ENCODE measurements around the gene PTGFRN. TPM values are rescaled to one million over a fixed set of nuclear protein-coding genes. Genes with fewer than 3 reads are reported as not detected.

Gene PTGFRN
- total RNA-seq, 1 experiment from 2014 or later = 60.6 TPM

DNA sequence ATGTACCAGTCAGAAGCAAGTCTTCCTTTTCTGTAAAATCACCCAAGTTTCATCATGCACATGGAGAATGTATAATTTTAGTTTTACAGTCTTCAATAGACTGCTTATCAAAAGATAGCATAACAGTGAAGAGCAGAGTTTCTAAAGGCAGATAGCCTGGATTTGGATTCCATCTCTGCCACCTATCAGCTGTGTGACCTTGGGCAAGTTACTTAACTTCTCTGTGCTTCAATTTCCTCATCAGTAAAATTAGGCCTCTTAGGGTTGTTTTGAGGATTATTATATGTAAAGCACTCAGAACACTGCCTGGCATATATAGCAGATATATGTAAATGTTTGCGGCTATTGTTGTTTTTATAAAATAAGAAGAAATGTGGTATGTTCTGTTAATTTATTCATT lies 38.9 kb downstream of the PTGFRN start:
- no peak overlapping the region for H3K9ac ChIP-seq (ENCODE audit: low read length)
- no peaks in the 10 kb centered on the region for H3K79me2 ChIP-seq (ENCODE audit: insufficient read depth, low read length)
- H3K27ac ChIP-seq (ENCODE audit: low read depth, low read length) = no peak overlapping the region
- BruUV-seq (replicated peaks) = no TSS peak
- H2AFZ ChIP-seq (ENCODE audit: low read depth, low read length, poor library complexity, severe bottlenecking) = no peak overlapping the region
- ChIA-PET POLR2A (no interaction called here), CTCF (no interaction called here), RAD21 (ENCODE audit: low non-redundant PET in 1 of 2, low total read pairs in 2 of 2, uncharacterized antibody in 2 of 2, unreplicated experiment in 2 of 2) (no interaction called here)
- ATAC-seq (no peak), DNase-seq (ENCODE audit: low read depth, low spot score) (no peak)
- no peaks in the 10 kb centered on the region for H3K9me2 ChIP-seq (ENCODE audit: insufficient read depth)
- H4K20me1 ChIP-seq (ENCODE audit: insufficient read depth) = no peaks in the 10 kb centered on the region
- H3K4me3 ChIP-seq (replicated peaks in 1 of 2; ENCODE audit: low read depth in 1 of 2, low read length in 2 of 2) = no peak overlapping the region
- H3K4me2 ChIP-seq (ENCODE audit: low read length) = no peak overlapping the region
- intact Hi-C loops (cut with micrococcal nuclease) = loop anchor here (5.0 kb wide), 1 partner anchor 89 kb away; no protein-coding TSS in a partner anchor
- H3K4me1 ChIP-seq (ENCODE audit: control insufficient read depth in 1 of 2, insufficient read depth in 2 of 2, low read length in 2 of 2) = no peaks in the 10 kb centered on the region
- TF ChIP-seq SIN3A (IDR thresholded peaks at IDR 0.05; ENCODE audit: low read depth) (no peak), JUND (IDR thresholded peaks at IDR 0.05) (no peak), EZH2phosphoT487 (IDR thresholded peaks at IDR 0.05; ENCODE audit: borderline replicate concordance) (no peak), CEBPB (IDR thresholded peaks at IDR 0.05; ENCODE audit: low read depth) (no peak), ELF1 (IDR thresholded peaks at IDR 0.05; ENCODE audit: borderline replicate concordance, low read depth) (no peak), EZH2 (IDR thresholded peaks at IDR 0.05) (no peak), ZFX (IDR thresholded peaks at IDR 0.05) (no peak), EGR1 (IDR thresholded peaks at IDR 0.05; ENCODE audit: low read depth) (no peak), SRF (IDR thresholded peaks at IDR 0.05; ENCODE audit: low read depth) (no peak), SP1 (IDR thresholded peaks at IDR 0.05; ENCODE audit: low read depth) (no peak)
- TF ChIP-seq, protein P1, sequence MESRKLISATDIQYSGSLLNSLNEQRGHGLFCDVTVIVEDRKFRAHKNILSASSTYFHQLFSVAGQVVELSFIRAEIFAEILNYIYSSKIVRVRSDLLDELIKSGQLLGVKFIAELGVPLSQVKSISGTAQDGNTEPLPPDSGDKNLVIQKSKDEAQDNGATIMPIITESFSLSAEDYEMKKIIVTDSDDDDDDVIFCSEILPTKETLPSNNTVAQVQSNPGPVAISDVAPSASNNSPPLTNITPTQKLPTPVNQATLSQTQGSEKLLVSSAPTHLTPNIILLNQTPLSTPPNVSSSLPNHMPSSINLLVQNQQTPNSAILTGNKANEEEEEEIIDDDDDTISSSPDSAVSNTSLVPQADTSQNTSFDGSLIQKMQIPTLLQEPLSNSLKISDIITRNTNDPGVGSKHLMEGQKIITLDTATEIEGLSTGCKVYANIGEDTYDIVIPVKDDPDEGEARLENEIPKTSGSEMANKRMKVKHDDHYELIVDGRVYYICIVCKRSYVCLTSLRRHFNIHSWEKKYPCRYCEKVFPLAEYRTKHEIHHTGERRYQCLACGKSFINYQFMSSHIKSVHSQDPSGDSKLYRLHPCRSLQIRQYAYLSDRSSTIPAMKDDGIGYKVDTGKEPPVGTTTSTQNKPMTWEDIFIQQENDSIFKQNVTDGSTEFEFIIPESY (IDR thresholded peaks at IDR 0.05; ENCODE audit: extremely low read depth, insufficient replicate concordance, low read length) = no peak
- TF ChIP-seq, protein P2, sequence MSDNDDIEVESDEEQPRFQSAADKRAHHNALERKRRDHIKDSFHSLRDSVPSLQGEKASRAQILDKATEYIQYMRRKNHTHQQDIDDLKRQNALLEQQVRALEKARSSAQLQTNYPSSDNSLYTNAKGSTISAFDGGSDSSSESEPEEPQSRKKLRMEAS (IDR thresholded peaks at IDR 0.05) = no peak
- TF ChIP-seq, protein P3, sequence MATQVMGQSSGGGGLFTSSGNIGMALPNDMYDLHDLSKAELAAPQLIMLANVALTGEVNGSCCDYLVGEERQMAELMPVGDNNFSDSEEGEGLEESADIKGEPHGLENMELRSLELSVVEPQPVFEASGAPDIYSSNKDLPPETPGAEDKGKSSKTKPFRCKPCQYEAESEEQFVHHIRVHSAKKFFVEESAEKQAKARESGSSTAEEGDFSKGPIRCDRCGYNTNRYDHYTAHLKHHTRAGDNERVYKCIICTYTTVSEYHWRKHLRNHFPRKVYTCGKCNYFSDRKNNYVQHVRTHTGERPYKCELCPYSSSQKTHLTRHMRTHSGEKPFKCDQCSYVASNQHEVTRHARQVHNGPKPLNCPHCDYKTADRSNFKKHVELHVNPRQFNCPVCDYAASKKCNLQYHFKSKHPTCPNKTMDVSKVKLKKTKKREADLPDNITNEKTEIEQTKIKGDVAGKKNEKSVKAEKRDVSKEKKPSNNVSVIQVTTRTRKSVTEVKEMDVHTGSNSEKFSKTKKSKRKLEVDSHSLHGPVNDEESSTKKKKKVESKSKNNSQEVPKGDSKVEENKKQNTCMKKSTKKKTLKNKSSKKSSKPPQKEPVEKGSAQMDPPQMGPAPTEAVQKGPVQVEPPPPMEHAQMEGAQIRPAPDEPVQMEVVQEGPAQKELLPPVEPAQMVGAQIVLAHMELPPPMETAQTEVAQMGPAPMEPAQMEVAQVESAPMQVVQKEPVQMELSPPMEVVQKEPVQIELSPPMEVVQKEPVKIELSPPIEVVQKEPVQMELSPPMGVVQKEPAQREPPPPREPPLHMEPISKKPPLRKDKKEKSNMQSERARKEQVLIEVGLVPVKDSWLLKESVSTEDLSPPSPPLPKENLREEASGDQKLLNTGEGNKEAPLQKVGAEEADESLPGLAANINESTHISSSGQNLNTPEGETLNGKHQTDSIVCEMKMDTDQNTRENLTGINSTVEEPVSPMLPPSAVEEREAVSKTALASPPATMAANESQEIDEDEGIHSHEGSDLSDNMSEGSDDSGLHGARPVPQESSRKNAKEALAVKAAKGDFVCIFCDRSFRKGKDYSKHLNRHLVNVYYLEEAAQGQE (IDR thresholded peaks at IDR 0.05; ENCODE audit: low read depth) = no peak
- TF ChIP-seq, protein P4, sequence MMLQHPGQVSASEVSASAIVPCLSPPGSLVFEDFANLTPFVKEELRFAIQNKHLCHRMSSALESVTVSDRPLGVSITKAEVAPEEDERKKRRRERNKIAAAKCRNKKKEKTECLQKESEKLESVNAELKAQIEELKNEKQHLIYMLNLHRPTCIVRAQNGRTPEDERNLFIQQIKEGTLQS (IDR thresholded peaks at IDR 0.05) = no peak
- no peaks in the 10 kb centered on the region for H3K9me3 ChIP-seq (ENCODE audit: control insufficient read depth in 1 of 2, insufficient read depth in 1 of 2, low read depth in 1 of 2, low read length in 2 of 2)
- H3K36me3 ChIP-seq (ENCODE audit: control insufficient read depth in 1 of 2, insufficient read depth in 2 of 2, low read length in 2 of 2) = peaks cover 0 to 5% of the 10 kb centered on the region in 2 experiments; a peak in 2 of 4 replicates
- no peaks in the 10 kb centered on the region for H3K27me3 ChIP-seq (ENCODE audit: insufficient read depth, low read length)

Data from HCT116 (cell line).